CD14-positive monocyte (primary cell): ENCODE data around the gene GTF3C1. TPM values are rescaled to one million over a fixed set of nuclear protein-coding genes. Genes with fewer than 3 reads are reported as not detected.

Experiments used
- DNase-seq, 3 donors: peaks; one replicate each; pipeline ENCODE4 v3.0.0-alpha.2; 2011 to 2022
- H2AFZ ChIP-seq: 2 replicates; pipeline ENCODE4 v1.6.0; 2012; ENCODE audit warnings: mild to moderate bottlenecking, low read depth, low read length, inconsistent platforms; ENCODE audit not compliant: insufficient read depth, poor library complexity, severe bottlenecking
- H3K27ac ChIP-seq, 2 donors: 1 replicate in 1 of 2; 2 replicates in 1 of 2; pipeline ENCODE4 v1.5.1; 2012 to 2013; ENCODE audit warnings: low read length in 2 of 2, control low read depth in 1 of 2, inconsistent platforms in 1 of 2, low read depth in 1 of 2, mild to moderate bottlenecking in 1 of 2
- H3K27me3 ChIP-seq, 2 donors: one replicate each; pipeline versions ENCODE4 v1.6.0 to v1.6.1; 2011 to 2013; ENCODE audit warnings: low read length in 2 of 2; ENCODE audit not compliant: control insufficient read depth in 2 of 2, insufficient read depth in 2 of 2
- H3K36me3 ChIP-seq, 2 donors: replicated peaks in 1 of 2; 1 replicate in 1 of 2; 2 replicates in 1 of 2; pipeline versions ENCODE4 v1.5.1 to v1.6.1; 2012 to 2013; ENCODE audit warnings: low read length in 2 of 2, control low read depth in 1 of 2, inconsistent platforms in 1 of 2, mild to moderate bottlenecking in 1 of 2; ENCODE audit not compliant: insufficient read depth in 2 of 2, control insufficient read depth in 1 of 2
- H3K4me1 ChIP-seq, 2 donors: 1 replicate in 1 of 2; 2 replicates in 1 of 2; pipeline versions ENCODE4 v1.5.1 to v1.6.1; 2012 to 2013; ENCODE audit warnings: low read length in 2 of 2, control low read depth in 1 of 2, inconsistent platforms in 1 of 2, mild to moderate bottlenecking in 1 of 2, moderate library complexity in 1 of 2; ENCODE audit not compliant: insufficient read depth in 2 of 2, control insufficient read depth in 1 of 2
- H3K4me2 ChIP-seq: replicated peaks from 2 replicates; pipeline ENCODE3; 2012; ENCODE audit warnings: low read length, moderate library complexity, mild to moderate bottlenecking; ENCODE audit not compliant: poor library complexity, severe bottlenecking; ENCODE audit errors: extremely low read depth
- H3K4me3 ChIP-seq, 3 experiments: fragments of 200-600 bp in 1 of 3; sonication (generic) in 1 of 3; replicated peaks in 1 of 3; 1 replicate in 2 of 3; 2 replicates in 1 of 3; pipeline ENCODE4 v1.5.1; 2011 to 2013; ENCODE audit warnings: low read length in 3 of 3, mild to moderate bottlenecking in 3 of 3, control low read depth in 2 of 3, low read depth in 2 of 3, inconsistent platforms in 1 of 3, moderate library complexity in 1 of 3
- H3K79me2 ChIP-seq: 2 replicates; pipeline ENCODE4 v1.6.0; 2012; ENCODE audit warnings: mild to moderate bottlenecking, control low read depth, inconsistent platforms, low read length, moderate library complexity; ENCODE audit not compliant: insufficient read depth
- H3K9ac ChIP-seq: 2 replicates; pipeline ENCODE4 v1.6.0; 2017; ENCODE audit warnings: low read length, mild to moderate bottlenecking; ENCODE audit not compliant: insufficient read depth, poor library complexity, severe bottlenecking
- H3K9me3 ChIP-seq, 2 donors: replicated peaks in 1 of 2; 1 replicate in 1 of 2; 2 replicates in 1 of 2; pipeline versions ENCODE4 v1.5.1 to v1.6.1; 2012 to 2013; ENCODE audit warnings: low read length in 2 of 2, control low read depth in 1 of 2; ENCODE audit not compliant: control insufficient read depth in 1 of 2, insufficient read depth in 1 of 2
- H4K20me1 ChIP-seq: 2 replicates; pipeline ENCODE4 v1.6.0; 2012; ENCODE audit warnings: mild to moderate bottlenecking, low read length, control low read depth, moderate library complexity; ENCODE audit not compliant: insufficient read depth
- H3K27ac Mint-ChIP-seq, 7 donors: one replicate each; pipeline ENCODE4 v1.8.0; 2020; ENCODE audit warnings: mild to moderate bottlenecking in 7 of 7, mixed read lengths in 7 of 7, moderate library complexity in 6 of 7, inconsistent platforms in 2 of 7
- H3K27me3 Mint-ChIP-seq, 3 donors: one replicate each; pipeline ENCODE4 v1.8.0; 2021 to 2022; ENCODE audit warnings: low read depth in 3 of 3, mild to moderate bottlenecking in 3 of 3, mixed read lengths in 3 of 3, moderate library complexity in 3 of 3, inconsistent platforms in 1 of 3
- H3K36me3 Mint-ChIP-seq, 2 donors: one replicate each; pipeline ENCODE4 v1.8.0; 2020; ENCODE audit warnings: mixed read lengths in 2 of 2, inconsistent platforms in 1 of 2, mild to moderate bottlenecking in 1 of 2
- H3K4me1 Mint-ChIP-seq: one replicate; pipeline ENCODE4 v1.8.0; 2020; ENCODE audit warnings: mild to moderate bottlenecking, mixed read lengths
- H3K4me3 Mint-ChIP-seq, 2 donors: one replicate each; pipeline ENCODE4 v1.8.0; 2020; ENCODE audit warnings: mild to moderate bottlenecking in 2 of 2, mixed read lengths in 2 of 2, moderate library complexity in 1 of 2
- H3K9me3 Mint-ChIP-seq, 7 donors: one replicate each; pipeline ENCODE4 v1.8.0; 2020 to 2022; ENCODE audit warnings: mixed read lengths in 7 of 7, mild to moderate bottlenecking in 6 of 7, moderate library complexity in 6 of 7, inconsistent platforms in 2 of 7
- CTCF ChIP-seq: fragments of 200-600 bp; IDR thresholded peaks from one replicate; pipeline ENCODE4 v1.8.0; 2022; ENCODE audit warnings: antibody characterized with exemption, mild to moderate bottlenecking
- WGBS: methylation state at CpG from one replicate; pipeline ENCODE4 v1.1.5; 2013; ENCODE audit warnings: missing lambda C conversion rate; ENCODE audit not compliant: insufficient coverage; 5-methylcytosine and 5-hydroxymethylcytosine counted together
- intact Hi-C, 2 donors: fragments of 100-400 bp; cut with micrococcal nuclease; formaldehyde crosslinking; loops; one replicate each; pipeline versions ENCODE4 v1.15.0 to v1.15.1; 2023
- polyA plus RNA-seq, 3 donors: library from polyadenylated mRNA; depleted of rRNA in 1 of 3; unstranded in 2 of 3; stranded (reverse) in 1 of 3; fragments of 300-500 nt in 2 of 3; fragments of >200 nt in 1 of 3; fragmentation: Illumina TruSeq in 2 of 3; gene quantifications; 1 replicate in 2 of 3; 2 replicates in 1 of 3; pipeline ENCODE4 v1.2.3, GENCODE V29; 2012 to 2021

GTF3C1 gene
- polyA plus RNA-seq, 3 donors: 7.0 to 22.0 (median 12.8) TPM

GRCh38 chr16:27492588-27492979 lies 57.1 kb downstream of the GTF3C1 start:
- H3K27me3 ChIP-seq: no peaks in the 10 kb centered on the region
- H3K9ac ChIP-seq: no peak overlapping the region
- H2AFZ ChIP-seq: no peak overlapping the region
- H3K9me3 ChIP-seq: no peaks in the 10 kb centered on the region
- no peaks in the 10 kb centered on the region for H3K79me2 ChIP-seq
- H3K4me3 Mint-ChIP-seq: no peak overlapping the region
- H3K27me3 Mint-ChIP-seq: peaks cover 0 to 2% (median 0%) of the 10 kb centered on the region in 3 donors
- intact Hi-C loops: no loop called here
- no peak for DNase-seq
- H3K27ac Mint-ChIP-seq: peak overlapping the region in 1 of 7 donors; percentile 17
- peaks cover 95 to 100% of the 10 kb centered on the region in 2 donors for H3K36me3 ChIP-seq
- H3K9me3 Mint-ChIP-seq: peaks cover 0 to 2% (median 0%) of the 10 kb centered on the region in 7 donors
- no peaks in the 10 kb centered on the region for H4K20me1 ChIP-seq
- H3K4me2 ChIP-seq: no peak overlapping the region
- no peaks in the 10 kb centered on the region for H3K4me1 Mint-ChIP-seq
- no peak for TF ChIP-seq CTCF
- no peak overlapping the region for H3K4me3 ChIP-seq
- no peaks in the 10 kb centered on the region for H3K4me1 ChIP-seq
- peaks cover 81 to 98% of the 10 kb centered on the region in 2 donors for H3K36me3 Mint-ChIP-seq
- H3K27ac ChIP-seq: no peak overlapping the region
- 100% methylated on average over 1 of the region's 11 CpGs for WGBS

- Mint-ChIP-seq H3K4me1 (no peaks in the 10 kb centered on the region), H3K4me3 (no peak overlapping the region), H3K36me3 (peaks cover 80 to 98% of the 10 kb centered on the region in 2 donors), H3K27ac (peak overlapping the region in 3 of 7 donors; percentile 45 to 77 (median 72)), H3K9me3 (peaks cover 0 to 2% (median 0%) of the 10 kb centered on the region in 7 donors), H3K27me3 (peaks cover 0 to 2% (median 0%) of the 10 kb centered on the region in 3 donors)
- Histone ChIP-seq H3K9me3 (no peaks in the 10 kb centered on the region), H3K27ac (no peak overlapping the region), H2AFZ (no peak overlapping the region), H3K4me1 (no peaks in the 10 kb centered on the region), H3K4me2 (no peak overlapping the region), H3K27me3 (no peaks in the 10 kb centered on the region), H3K9ac (no peak overlapping the region), H3K79me2 (no peaks in the 10 kb centered on the region), H3K36me3 (peaks cover 94 to 100% of the 10 kb centered on the region in 2 donors), H3K4me3 (no peak overlapping the region), H4K20me1 (no peaks in the 10 kb centered on the region)
- TF ChIP-seq CTCF: no peak
- DNase-seq: no peak
- 96% methylated on average over 15 of the region's 16 CpGs for WGBS
- intact Hi-C loops: no loop called here
Measured at GRCh38 chr16:27491894-27492587, 57.7 kb downstream of the GTF3C1 start.
